GM20000 (cell line): Measurements from ENCODE around the gene BCL7C.
"Not testable (repeated sequence)": the region's sequence is repeated elsewhere in the genome, so short reads cannot be mapped to it uniquely, and the experiment has no call there.

ENCODE experiments used
- DNase-seq: peaks from one replicate; pipeline ENCODE4 v3.0.0; 2012; ENCODE audit warnings: low spot score
- TF ChIP-seq, protein P1 (sequence below): IDR thresholded peaks from 2 replicates; pipeline ENCODE4 v1.5.1; 2012; ENCODE audit warnings: mild to moderate bottlenecking, control low read depth; ENCODE audit errors: extremely low read depth, missing control alignments

BCL7C gene

DNA sequence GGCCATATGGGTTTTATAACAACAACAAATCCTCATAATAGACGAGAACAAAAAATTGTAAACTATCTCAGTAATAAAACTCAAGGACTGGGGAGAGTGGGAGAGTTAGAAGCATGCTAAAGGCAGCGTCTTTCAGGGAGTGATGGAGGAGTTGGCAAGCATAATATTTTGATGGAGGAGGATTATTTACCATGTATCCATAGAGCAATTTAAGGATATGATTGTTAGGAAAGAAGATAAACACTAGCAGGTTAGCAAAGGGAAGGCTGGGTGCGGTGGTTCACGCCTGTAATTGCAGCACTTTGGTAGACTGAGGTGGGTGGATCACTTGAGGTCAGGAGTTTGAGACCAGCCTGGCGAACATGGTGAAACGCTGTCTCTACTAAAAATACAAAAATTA, 27.8 kb downstream of the BCL7C start:
- DNase-seq: no peak
- TF ChIP-seq, protein P1, sequence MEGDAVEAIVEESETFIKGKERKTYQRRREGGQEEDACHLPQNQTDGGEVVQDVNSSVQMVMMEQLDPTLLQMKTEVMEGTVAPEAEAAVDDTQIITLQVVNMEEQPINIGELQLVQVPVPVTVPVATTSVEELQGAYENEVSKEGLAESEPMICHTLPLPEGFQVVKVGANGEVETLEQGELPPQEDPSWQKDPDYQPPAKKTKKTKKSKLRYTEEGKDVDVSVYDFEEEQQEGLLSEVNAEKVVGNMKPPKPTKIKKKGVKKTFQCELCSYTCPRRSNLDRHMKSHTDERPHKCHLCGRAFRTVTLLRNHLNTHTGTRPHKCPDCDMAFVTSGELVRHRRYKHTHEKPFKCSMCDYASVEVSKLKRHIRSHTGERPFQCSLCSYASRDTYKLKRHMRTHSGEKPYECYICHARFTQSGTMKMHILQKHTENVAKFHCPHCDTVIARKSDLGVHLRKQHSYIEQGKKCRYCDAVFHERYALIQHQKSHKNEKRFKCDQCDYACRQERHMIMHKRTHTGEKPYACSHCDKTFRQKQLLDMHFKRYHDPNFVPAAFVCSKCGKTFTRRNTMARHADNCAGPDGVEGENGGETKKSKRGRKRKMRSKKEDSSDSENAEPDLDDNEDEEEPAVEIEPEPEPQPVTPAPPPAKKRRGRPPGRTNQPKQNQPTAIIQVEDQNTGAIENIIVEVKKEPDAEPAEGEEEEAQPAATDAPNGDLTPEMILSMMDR: no peak

DNA sequence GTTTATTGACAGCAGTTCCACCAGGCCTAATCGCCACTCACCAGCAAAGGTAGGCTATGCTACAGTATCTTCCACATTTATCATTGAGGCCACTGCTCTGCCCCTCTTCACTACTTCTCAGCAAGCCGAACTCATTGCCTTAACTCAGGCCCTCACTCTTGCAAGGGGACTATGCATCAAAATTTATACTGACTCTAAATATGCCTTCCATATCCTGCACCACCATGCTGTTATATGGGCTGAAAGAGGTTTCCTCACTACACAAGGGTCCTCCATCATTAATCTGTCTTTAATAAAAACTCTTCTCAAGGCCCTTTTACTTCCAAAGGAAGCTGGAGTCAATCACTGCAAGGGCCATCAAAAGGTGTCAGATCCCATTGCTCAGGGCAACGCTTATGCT, 30.7 kb downstream of the BCL7C start:
- not testable (repeated sequence) for DNase-seq

DNA sequence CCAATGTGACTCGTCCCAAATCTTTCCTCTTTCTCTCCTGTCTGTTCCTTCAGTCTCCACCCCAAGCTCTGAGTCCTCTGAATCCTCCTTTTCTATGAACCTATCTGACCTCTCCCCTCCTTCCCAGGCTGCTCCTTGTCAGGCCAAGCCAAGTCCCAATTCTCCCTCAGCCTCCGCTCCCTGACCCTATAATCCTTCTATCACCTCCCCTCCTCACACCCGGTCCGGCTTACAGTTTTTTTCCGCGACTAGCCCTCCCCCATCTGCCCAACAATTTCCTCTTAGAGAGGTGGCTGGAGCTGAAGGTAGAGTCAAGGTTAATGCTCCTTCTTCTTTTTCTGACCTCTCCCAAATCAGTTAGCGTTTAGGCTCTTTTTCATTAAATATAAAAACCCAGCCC, 33.1 kb downstream of the BCL7C start:
- DNase-seq: not testable (repeated sequence)

DNA sequence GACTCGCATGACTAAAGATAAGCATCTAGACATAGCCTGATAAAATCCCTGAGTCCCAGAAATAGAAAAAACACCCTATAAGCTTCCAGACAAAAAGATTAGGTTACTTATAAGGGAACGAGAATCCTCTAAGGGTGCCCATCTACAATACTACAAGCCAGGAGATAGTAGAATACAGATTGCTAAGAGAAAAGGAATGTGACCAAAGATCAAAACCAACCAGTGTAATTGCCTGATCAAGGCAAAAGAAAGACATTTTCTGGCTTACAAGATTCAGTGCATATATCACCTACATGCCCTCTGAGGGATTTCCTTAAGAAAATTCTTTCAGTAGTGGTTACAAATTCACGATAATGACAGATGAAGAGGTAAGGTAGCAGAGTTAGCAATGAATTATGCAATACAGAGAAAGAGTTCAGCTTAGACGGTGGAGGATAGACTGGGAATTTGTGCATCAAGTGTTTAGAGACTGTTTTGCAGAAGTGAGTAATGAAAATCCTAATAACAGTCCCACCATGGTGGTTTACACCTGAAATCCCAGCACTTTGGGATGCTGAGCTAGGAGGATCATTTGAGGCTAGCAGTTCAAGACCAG, 35.0 kb downstream of the BCL7C start:
- TF ChIP-seq, protein P1: no peak
- DNase-seq: no peak

DNA sequence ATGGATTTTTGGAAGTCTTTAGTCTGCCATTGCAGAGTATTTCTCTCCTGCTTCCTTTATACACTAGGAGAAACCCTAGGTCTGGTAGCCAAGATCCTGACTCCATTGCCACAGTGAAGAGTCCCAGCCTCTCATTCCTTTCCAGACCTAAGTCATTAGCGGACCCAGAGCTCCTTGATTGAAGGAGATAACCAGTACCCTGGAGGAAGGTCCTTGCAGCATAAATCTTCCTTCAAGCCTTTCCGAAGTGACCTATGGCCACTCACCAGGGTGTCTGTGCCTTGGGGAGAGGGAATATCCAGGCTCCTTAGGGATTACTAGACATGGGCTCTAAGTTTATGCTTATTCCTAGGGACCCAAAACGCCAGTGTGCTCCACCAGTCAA, 35.8 kb downstream of the BCL7C start:
- TF ChIP-seq, protein P1: no peak
- DNase-seq: no peak

DNA sequence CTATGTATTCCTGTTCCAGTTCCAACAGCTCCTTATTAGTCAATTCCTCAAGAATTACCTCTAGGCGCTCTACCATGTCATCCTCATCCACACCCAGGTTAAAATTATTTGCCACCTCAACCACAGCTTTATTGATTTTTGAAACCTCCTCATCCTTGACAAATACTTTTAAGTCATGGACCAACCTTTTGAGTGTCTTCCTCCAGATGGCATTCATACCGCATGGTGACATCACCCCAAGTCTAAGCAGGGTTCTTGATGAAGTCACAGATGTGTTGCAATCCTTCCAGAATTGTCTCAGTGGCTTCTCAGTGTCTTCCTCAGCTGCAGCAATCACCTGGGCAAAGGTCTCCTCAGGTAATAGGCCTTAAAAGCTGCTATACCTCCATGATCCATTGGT, 40.1 kb downstream of the BCL7C start:
- TF ChIP-seq, protein P1: no peak
- no peak for DNase-seq

DNA sequence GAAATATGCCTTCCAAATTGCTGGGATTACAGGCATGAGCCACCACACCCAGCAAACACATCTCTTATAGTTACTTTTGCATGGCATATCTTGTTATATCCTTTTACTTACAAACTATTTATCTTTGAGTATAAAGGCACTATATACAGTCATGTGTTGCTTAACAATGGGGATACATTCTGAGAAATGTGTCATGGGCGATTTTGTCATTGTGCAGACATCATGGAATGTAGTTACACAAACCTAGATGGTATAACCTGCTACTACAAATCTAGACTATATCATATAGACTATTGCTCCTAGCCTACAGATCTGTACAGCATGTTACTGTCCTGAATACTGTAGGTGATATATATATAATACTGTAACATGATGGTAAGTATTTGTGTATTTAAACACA, 43.6 kb downstream of the BCL7C start:
- no peak for DNase-seq
- TF ChIP-seq, protein P1: no peak

DNA sequence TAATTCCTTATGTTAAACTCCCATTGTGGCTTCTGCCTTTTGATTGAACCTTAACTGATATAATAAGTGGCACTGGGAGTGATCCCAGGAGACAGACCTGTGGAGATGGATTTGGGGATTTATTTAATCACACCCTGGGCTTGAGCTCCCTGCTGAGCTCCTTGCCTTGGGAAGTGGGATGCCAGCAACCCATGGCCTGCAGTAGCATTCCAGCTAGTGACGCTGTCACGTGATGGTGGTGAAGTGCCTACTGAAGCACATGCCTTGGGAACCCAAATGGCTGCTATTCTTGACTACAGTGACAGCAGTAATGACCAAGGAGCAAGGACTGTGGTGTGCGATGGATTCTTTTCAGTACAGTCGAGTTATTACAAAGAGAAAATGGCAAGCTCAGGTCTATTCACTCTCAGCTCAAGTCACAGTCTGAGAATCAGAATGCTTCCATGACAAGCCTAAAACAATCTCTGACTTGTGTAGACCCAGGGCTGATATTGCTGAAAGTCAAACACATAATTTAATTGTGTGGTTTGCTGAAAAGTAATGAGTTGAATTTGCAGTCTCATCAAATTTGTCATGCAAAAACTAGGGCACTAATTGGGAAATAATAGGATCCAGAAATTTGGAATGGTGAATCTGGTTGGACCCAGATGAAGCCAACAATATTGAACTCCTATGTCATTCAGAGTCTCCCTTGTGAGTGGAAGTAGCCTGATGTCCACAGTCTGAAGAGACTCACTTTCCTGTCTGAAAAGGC, 47.1 kb downstream of the BCL7C start:
- TF ChIP-seq, protein P1: no peak

More for the DNA sequence above, 47.1 kb downstream of the BCL7C start:
- DNase-seq: no peak
